Endothelial cell (in vitro differentiated cells): ENCODE results near the gene RANBP3L. TPM values are rescaled to one million over a fixed set of nuclear protein-coding genes. Genes with fewer than 3 reads are reported as not detected.

Experiments
- DNase-seq: peaks from one replicate; pipeline ENCODE4 v3.0.0; 2021; ENCODE audit warnings: low spot score
- H3K27ac Mint-ChIP-seq: one replicate; pipeline ENCODE4 v1.8.0; 2021; ENCODE audit warnings: mixed read lengths, inconsistent platforms; ENCODE audit not compliant: unreplicated experiment
- H3K27me3 Mint-ChIP-seq: one replicate; pipeline ENCODE4 v1.8.0; 2021; ENCODE audit warnings: mild to moderate bottlenecking, moderate library complexity, mixed read lengths, inconsistent platforms; ENCODE audit not compliant: unreplicated experiment
- H3K36me3 Mint-ChIP-seq: one replicate; pipeline ENCODE4 v1.8.0; 2021; ENCODE audit warnings: mild to moderate bottlenecking, low read depth, mixed read lengths, inconsistent platforms; ENCODE audit not compliant: unreplicated experiment
- H3K4me1 Mint-ChIP-seq: one replicate; pipeline ENCODE4 v1.8.0; 2021; ENCODE audit warnings: mild to moderate bottlenecking, mixed read lengths, inconsistent platforms; ENCODE audit not compliant: unreplicated experiment
- H3K4me3 Mint-ChIP-seq: one replicate; pipeline ENCODE4 v1.8.0; 2021; ENCODE audit warnings: mild to moderate bottlenecking, mixed read lengths, inconsistent platforms; ENCODE audit not compliant: unreplicated experiment
- H3K9me3 Mint-ChIP-seq: one replicate; pipeline ENCODE4 v1.8.0; 2021; ENCODE audit warnings: mixed read lengths, inconsistent platforms; ENCODE audit not compliant: unreplicated experiment
- total RNA-seq: library from RNA; stranded (reverse); fragmentation: NEBNext Ultra II Directional; extraction: Animal tissue kit (Norgen Biotek cat#: 25700); gene quantifications from one replicate; pipeline ENCODE4 v1.2.1, GENCODE V29; 2021; ENCODE audit not compliant: unreplicated experiment
- TF ChIP-seq, protein P1 (sequence below): fragments of 200-600 bp; sonication (generic); IDR thresholded peaks from one replicate; pipeline ENCODE4 v1.5.0; 2021; ENCODE audit warnings: antibody characterized with exemption; ENCODE audit not compliant: unreplicated experiment

The RANBP3L gene
- total RNA-seq, 1 donor from 2014 or later = not detected

DNA sequence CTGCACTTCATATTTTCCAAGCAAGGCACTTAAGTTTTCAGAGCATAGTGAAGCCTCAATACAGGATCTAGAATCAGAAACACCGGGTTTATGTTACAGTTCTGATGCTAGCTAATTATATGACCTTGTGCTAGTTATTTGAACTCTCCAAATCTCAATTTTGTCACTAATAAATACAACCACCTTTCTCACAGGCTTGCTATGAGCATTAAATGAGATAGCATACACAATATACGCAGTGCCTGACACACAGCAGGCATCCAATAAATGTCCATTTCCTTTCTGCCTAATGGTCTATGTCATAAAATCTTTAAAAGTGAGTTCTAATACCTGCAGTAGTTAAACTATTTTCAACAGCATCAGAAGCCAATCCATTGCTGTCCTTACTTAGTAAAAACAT, 92.9 kb downstream of the RANBP3L start:
- no peak overlapping the region for H3K27ac Mint-ChIP-seq
- H3K4me1 Mint-ChIP-seq = no peaks in the 10 kb centered on the region

DNA sequence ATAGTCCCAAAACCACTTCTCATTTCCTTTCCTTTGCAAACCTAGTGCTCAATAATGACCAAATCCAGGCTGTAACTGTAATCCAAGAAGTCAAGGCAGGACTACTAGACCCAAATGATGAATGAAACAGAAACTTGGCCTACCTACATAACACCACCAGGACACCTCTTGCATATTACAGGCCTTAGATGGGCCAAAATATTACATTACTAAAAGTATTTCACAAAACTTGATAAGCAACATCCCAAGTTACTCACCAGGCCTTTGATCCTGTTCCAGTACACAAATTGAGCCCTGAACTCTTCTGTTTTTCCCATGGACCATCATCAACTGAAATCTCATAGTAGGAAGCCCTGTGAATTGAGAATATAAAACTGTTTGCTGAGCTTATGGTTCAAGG, 94.8 kb downstream of the RANBP3L start:
- Mint-ChIP-seq H3K27me3 (no peaks in the 10 kb centered on the region), H3K4me1 (no peaks in the 10 kb centered on the region), H3K4me3 (no peak overlapping the region), H3K9me3 (no peaks in the 10 kb centered on the region), H3K36me3 (peaks cover 13% of the 10 kb centered on the region), H3K27ac (no peak overlapping the region)
- DNase-seq = no peak
- TF ChIP-seq, protein P1, sequence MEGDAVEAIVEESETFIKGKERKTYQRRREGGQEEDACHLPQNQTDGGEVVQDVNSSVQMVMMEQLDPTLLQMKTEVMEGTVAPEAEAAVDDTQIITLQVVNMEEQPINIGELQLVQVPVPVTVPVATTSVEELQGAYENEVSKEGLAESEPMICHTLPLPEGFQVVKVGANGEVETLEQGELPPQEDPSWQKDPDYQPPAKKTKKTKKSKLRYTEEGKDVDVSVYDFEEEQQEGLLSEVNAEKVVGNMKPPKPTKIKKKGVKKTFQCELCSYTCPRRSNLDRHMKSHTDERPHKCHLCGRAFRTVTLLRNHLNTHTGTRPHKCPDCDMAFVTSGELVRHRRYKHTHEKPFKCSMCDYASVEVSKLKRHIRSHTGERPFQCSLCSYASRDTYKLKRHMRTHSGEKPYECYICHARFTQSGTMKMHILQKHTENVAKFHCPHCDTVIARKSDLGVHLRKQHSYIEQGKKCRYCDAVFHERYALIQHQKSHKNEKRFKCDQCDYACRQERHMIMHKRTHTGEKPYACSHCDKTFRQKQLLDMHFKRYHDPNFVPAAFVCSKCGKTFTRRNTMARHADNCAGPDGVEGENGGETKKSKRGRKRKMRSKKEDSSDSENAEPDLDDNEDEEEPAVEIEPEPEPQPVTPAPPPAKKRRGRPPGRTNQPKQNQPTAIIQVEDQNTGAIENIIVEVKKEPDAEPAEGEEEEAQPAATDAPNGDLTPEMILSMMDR = no peak

More for the DNA sequence above, 92.9 kb downstream of the RANBP3L start:
- Mint-ChIP-seq H3K4me3 (no peak overlapping the region), H3K36me3 (peaks cover 13% of the 10 kb centered on the region), H3K9me3 (no peaks in the 10 kb centered on the region), H3K27me3 (no peaks in the 10 kb centered on the region)
- TF ChIP-seq, protein P1 = no peak
- no peak for DNase-seq

DNA sequence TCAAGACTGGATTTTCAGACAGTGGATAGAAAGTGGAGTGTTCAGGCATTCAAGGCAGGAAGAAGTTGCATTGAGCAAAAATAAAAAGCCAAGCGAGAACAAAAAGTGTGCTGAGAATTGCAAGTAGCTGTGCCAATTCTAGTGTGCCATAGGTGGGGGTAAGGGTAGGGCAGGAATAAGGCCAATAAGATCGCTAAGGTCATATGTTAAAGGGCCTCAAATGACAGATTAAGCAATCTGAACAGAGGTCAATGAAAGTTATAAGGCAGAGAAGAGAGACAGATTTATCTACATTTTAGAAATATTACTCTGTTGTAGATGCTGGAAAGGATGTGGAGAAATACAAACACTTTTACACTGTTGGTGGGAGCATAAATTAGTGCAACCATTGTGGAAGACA, 96.4 kb downstream of the RANBP3L start:
- no peak for DNase-seq
- no peaks in the 10 kb centered on the region for H3K9me3 Mint-ChIP-seq
- H3K27me3 Mint-ChIP-seq = no peaks in the 10 kb centered on the region
- peaks cover 13% of the 10 kb centered on the region for H3K36me3 Mint-ChIP-seq
- H3K27ac Mint-ChIP-seq = no peak overlapping the region
- H3K4me3 Mint-ChIP-seq = no peak overlapping the region
- TF ChIP-seq, protein P1 = no peak
- no peaks in the 10 kb centered on the region for H3K4me1 Mint-ChIP-seq

DNA sequence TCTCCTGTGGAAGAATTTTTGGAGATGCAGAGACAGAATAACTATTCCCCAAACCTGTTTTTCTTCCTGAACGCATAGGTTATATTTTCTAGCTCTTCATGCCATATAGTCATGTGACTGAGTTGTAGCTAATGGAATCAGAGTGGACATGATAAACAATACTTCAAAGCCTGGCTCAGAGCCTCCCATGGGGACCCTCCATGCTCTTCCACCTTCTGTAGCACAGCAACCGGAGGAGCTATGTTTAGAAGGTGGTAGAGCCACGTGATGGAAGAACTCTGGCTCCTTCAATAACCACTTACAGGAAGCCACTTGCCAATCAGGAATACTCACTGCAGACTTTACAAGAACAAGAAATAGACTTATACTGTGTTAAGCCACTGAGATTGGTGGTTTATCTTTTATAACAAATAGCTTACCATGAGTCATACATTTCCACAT, 99.2 kb downstream of the RANBP3L start:
- Mint-ChIP-seq H3K27me3 (no peaks in the 10 kb centered on the region), H3K4me3 (no peak overlapping the region), H3K4me1 (no peaks in the 10 kb centered on the region), H3K36me3 (peaks cover 13% of the 10 kb centered on the region), H3K9me3 (no peaks in the 10 kb centered on the region), H3K27ac (no peak overlapping the region)
- TF ChIP-seq, protein P1 = no peak
- DNase-seq = no peak

DNA sequence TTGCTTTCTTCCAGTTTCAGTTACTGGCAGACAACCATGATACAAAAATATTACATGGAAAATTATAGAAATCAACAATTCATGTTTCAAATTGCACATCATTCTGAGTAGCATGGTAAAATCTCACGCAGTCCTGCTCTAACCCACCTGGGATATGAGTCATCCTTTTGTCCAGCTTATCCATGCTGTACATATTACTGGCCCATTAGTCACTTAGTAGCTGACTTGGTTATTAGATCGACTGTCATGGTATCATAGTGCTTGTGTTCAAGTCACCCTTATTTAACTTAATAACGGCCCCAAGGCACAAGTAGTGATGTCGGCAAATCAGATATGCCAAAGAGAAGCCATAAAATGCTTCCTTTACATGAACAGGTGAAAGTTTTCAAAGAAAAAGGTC, 101.2 kb downstream of the RANBP3L start:
- no peak overlapping the region for H3K27ac Mint-ChIP-seq
- no peaks in the 10 kb centered on the region for H3K27me3 Mint-ChIP-seq
- H3K4me3 Mint-ChIP-seq = no peak overlapping the region
- H3K4me1 Mint-ChIP-seq = no peaks in the 10 kb centered on the region
- TF ChIP-seq, protein P1 = no peak
- H3K36me3 Mint-ChIP-seq = peaks cover 4% of the 10 kb centered on the region
- H3K9me3 Mint-ChIP-seq = no peaks in the 10 kb centered on the region
- no peak for DNase-seq
